8988T (cell line): Measurements from ENCODE around the gene GFOD1.
"Not testable (repeated sequence)": the region's sequence is repeated elsewhere in the genome, so short reads cannot be mapped to it uniquely, and the experiment has no call there.

Experiments used
- DNase-seq: peaks from one replicate; pipeline ENCODE4 v3.0.0; 2011

The GFOD1 gene

DNA sequence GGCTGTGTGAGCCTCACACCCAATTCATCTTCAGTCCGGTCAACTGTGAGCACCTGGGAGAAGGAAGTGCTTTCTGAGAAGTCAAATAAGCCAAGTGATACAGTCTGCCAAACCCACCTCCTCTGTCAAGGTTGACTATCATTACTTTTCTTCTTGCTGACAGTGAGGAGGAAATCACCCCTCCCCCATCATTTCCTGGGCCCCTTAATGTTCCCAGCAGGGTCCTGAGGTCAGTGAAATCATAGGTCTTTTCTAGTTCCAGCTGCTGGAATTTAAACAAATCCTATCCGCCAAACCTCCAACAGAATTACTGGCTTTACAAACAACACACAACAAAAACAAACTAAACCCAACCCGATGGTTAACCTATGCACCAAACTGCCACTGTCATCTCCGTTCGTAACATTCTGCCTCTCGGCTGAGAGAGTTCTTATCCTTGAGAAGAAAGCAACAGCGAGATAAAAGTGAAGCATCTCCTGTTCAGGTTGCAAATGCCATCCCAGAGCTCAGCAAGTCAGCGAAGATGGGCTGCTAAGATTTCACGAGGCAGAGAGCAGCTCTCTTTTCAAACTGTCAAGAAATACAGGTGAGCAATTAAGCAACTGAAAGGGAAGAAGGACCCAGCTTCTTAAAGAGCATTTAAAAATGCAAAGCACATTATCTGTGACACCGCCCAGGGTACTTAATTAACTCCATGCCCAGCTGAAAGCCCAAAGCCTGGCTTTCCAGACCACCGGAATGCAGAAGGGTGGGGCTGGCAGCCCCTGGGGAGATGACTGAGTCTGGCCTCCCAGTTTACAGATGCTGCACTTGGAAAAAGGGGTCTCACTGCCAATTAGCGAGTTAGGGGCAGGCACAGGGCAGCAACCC lies 24.7 kb downstream of the GFOD1 start:
- no peak for DNase-seq

DNA sequence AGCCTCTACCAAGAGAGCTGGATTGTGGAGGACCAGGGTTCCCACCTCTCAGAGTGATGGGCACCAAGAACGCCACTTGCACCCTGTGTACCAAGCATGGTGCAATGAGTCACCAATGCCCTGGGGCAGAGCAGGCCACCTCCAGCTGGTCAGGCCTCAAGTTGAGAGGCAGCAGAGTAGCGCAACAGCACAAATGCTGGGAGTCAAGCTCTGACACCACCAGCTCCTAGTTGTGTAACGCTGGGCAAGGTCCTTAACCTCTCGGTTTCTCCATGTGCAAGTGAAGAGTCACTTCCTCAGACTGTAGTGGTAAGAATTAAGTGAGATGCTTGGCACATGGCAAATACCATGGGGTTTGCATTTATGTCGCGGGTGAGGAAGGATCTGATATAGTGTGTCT lies 25.6 kb downstream of the GFOD1 start:
- no peak for DNase-seq

- no peak for DNase-seq
These were observed 26.1 kb downstream of the GFOD1 start for GRCh38 chr6:13461307-13461706.

- not testable (repeated sequence) for DNase-seq
These were observed 27.1 kb downstream of the GFOD1 start for GRCh38 chr6:13460289-13460688.

DNA sequence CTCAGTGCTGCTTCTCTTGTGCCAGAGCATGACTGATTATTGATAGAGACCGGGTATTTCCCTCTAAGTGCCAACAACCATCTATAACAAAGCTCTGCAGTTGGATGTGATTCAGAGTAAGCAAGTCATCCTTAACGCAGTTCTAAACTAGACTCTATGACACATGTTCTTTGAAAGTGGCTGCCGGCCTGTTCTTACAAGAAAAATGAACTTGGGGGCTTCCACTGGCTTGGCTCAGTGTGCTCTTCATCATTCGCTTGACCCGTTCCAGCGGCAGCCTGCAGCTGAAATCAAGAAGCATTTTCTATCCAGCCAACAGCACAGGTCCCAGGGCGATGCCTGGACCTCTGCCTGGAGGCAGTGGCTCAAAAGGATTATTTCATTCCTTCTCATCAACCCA lies 29.8 kb downstream of the GFOD1 start:
- no peak for DNase-seq

DNA sequence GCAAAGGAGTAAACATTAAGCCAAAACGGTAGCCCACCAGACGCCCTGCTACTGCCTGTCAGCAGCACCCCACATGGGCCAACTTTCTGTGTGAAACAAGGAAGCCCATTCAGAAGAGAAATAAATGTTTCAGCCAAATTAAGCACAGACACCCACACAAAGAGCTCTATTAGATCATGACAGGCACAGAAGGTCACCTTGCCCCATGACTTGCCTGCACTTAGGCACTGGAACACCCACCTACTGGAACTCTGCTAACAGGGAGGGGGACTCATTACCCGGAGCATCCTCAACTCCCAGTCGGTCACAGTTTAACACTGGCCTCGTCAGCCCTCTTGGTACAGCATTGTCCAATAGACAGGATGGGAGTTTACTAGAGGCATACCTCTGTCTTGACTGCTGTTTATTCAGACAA lies 31.8 kb downstream of the GFOD1 start:
- DNase-seq = no peak

DNA sequence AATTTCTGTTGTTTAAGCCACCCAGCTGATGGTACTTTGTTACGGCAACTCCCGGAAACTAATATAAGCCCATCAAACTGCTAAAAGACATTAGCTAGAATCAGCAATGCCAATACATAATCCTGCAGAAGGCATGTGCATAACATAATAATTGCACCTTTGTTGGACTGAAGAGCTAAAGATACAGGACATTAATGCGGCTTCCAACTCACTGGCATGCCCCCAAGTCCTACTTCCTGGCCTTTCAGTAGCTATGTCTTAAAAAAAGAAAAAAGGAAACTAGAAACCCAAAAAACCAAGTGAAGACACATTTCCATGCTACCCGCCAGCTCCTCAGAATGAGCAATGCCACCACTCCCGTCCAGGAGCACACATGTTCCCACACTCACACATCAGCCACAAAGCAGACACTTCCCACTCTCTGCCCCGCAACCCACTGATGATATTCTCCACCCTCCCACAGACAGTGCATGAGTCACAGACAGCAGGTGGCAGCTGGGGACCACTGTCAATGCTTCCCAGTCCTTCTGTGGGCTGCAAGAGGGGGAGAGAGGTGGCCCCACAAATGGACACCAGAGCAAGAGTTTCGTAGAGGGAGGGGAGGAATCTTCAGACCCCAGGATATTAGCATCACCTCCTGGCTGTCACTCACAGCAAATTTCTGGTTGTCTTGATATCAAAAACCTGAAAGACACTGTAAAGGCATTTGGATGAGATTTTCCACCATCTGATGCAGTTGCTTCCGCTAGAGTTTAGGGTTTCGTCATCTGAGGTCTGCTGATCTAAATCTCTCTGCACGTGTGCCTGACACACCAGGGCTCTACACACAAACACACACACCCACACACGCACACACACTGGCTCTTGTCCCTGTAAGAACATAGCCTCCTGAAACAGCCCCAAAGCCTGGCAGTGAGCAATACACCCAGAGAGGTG lies 32.8 kb downstream of the GFOD1 start:
- no peak for DNase-seq

GRCh38 chr6:13453771-13454251 lies 33.6 kb downstream of the GFOD1 start:
- DNase-seq = no peak

- no peak for DNase-seq
These were observed 34.2 kb downstream of the GFOD1 start for GRCh38 chr6:13453153-13453552.

DNA sequence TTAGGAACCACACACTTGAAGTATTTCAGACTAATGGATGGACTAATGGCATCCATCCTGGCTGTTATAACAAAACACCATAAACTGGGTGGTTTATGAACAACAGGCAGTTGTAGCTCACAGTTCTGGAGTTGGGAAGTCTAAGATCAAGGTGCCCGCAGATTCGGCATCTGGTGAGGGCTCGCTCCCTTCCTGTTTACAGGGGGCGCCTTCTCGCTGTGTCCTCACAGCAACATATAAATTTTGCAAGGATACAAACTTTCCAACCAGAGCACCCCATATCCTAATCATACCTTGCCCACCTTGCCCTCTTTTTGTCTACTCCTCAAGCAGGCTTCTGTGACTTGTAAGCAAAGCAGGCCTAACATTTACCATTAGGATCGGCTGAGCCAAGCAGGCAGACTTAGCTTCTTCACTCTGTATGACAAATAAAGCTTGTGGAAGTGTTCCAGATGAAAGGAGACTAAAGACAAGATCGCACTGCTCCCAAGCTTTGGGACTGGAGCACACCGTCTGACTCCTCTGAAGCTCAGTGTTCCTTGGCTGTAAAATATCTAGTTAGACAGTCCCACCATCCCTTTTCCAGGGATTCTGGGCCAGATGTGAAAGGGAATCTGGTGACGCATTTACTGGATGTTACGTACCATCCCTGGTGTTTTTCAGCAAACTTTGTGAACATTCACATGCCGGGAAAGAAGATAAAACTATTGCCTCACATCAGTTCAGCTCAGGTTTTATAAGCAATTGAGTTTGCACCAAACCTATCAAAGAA lies 34.9 kb downstream of the GFOD1 start:
- no peak for DNase-seq

DNA sequence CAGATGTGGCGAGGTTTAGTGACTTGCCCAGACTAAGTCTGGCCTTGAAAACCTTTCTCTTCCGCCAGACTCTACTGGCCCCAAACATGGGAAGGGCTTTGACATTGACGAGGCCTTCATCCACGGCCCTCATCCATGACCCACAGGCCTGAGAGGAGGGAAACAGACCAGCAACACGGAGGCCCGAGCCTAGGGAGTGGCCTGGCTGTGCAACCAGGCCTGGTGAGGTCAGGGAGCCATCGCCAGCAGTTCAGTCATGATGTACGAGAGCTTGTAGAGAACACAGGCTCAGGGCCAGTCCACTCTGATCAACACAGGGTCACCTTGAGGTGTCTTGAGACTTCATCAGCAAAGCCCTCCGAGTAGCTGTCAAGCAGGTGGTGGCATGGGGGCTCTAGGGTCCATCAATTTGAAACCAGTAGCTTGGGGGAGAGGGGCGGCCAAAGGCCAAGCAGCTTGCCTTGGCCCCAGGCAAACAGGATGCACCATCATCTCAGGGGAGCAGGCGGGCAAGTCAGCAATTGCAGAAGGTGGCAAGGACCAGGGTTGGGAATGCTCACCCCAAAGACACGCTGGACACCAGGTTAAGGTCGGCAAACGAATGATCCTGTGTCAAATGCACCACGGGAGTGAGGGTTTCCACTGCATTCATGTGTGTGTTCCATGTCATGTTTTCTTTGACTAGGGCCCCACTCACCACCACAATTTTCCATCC lies 36.1 kb downstream of the GFOD1 start:
- DNase-seq = no peak

DNA sequence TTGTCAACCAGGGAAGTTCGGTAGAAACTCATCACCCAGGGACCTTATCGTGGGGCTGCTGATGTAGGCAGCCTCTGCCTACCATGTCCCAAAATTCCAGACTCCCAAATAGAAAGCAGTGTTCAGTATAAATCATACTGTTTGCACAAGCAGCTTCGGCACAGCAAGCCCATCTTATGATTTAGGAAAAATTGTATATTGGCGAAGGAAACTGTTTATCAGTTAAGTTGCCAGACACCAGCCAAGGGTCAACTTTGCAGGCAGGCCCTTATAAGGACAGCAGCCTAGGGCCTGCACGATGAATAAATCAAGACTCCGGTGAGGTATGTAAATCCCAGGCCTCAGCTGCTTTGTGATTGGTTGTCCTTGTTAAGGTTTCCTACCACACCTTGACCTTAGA lies 36.8 kb downstream of the GFOD1 start:
- DNase-seq = no peak

- DNase-seq = no peak
These were observed 39.3 kb downstream of the GFOD1 start for GRCh38 chr6:13447949-13448724.

DNA sequence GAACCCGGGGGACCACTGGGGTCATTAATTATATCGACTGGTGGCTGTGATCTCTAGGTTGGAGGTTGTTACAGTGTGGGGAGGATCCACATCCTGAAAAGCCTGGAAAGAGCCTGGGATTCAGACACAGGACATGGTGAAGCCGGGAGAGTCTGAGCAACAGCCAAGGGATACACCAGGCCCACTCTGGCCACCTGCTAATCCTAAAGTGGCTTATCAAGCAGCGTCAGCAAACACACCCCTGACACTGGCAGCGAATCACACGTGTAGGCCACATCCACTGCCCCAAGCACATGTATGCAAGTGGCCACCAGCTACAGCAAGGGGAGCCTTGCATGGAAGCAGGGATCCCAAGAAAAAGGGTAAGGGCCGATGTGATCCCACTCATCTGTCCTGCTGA lies 41.0 kb downstream of the GFOD1 start:
- DNase-seq = no peak

DNA sequence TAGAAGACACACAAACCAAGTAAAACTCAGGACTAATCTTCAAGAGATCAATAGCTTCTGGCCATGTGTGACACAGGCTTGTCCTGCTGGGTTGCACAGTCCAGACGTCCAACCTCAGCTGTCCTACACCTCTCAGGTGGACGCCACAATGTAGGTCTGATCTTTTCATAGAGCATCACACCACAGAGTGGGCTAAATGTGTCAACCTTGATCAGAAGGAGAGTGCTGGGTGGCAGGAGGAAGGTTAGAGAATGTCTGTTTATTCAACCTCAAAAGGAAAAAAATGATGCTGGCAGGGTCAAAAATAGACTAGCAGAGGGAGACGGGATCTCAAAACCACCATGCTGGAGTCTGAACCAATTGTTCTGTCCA lies 41.7 kb downstream of the GFOD1 start:
- no peak for DNase-seq

DNA sequence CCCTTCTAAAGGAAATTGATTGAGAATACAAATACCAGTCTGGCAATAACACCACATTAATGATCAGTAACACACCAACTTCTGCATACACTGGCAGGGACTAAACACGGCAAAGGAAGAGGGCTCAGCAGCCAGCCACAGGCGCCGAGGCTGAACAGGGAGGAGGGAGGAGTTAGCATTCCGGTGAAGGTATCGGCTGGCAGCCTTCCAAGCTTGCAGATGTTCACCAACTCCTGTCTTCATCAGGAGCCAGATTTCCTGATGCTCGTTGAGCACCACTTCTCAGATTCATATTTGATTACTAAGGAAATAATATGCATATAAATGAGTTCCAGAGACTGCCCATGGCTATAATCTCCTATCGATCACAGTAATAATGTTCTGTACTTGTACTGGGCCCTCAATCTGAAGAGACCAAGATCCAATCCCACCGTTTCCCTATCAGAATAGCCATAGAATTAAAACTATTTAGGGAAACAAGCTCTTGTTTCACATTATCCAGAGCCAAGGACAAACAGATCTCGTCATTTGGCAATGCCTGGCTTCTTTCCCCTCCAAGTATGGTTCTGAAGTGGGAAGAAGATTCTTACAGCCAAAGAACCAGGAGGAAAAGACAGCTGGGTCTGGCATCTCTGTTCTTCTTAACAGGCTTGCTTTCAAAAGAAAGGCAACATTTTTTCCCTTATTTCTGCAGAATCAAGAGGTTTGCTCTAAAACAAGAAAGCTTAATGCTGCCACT lies 42.2 kb downstream of the GFOD1 start:
- no peak for DNase-seq

- no peak for DNase-seq
These were observed 42.8 kb downstream of the GFOD1 start for GRCh38 chr6:13444604-13445003.

- DNase-seq = not testable (repeated sequence)
These were observed 43.4 kb downstream of the GFOD1 start for GRCh38 chr6:13443978-13444377.

DNA sequence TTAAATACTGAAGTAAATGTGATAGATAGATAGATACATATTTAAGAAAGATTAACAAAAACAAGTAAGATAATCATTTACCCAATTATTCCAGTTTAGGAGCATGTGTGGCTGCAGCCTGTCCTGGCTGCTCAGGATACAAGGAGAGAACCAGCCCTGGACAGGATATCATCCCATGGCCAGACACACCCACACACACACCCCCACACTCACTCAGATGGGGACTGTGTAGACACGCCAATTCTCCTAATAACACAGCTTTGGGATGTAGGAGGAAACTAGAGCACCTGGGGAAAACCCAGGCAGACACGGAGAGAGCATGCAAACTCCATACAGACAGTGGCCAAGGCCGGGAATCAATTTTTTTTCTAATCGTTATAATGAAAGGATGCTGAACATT lies 45.6 kb downstream of the GFOD1 start:
- no peak for DNase-seq

DNA sequence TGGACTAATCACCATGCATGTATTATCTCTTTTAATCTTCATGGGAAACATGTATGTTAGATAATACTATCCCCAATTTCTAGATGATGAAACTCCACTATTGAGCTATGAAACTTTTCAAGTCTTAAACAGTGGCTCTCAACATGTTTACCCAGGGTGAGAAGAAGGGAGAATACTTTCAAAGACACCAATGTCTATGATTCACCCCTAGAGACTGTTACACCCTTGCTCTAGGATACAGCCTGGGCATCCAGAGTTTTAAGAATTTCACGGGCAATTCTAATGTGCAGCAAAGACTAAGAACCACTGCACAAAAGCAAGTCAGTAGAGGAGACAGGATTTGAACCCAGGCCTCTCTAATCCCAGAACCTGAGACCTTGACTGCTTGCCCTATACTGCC lies 47.8 kb downstream of the GFOD1 start:
- no peak for DNase-seq

DNA sequence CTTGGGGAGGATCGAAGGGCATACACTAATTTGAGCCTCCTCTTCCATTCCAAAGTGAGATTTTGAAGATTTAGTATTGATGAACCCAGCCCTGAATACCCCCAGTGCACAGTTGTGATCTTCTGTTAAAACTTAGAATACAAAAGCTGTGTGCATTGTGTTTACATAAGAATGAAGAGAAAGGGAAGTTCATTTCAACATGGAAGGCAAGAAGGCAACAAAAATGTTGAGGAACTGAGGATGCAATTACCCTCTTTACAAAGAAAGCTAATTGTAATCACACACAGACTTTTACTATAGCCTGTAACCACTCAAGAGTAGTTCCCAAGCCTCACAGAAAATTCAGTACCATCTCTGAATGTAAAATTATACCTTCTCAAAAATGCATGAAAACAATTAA lies 49.3 kb downstream of the GFOD1 start:
- DNase-seq = no peak
